GM06990 (cell line): ENCODE measurements around the gene ADGRG1.

Experiments used
- DNase-seq: peaks from one replicate; pipeline ENCODE4 v3.0.0-alpha.2; 2011; ENCODE audit not compliant: insufficient read length; ENCODE audit errors: extremely low read depth
- H3K27me3 ChIP-seq: replicated peaks from 2 replicates; pipeline ENCODE4 v1.6.0; 2011; ENCODE audit warnings: low read length; ENCODE audit not compliant: control insufficient read depth, insufficient read depth
- H3K36me3 ChIP-seq: 2 replicates; pipeline ENCODE4 v1.5.1; 2011; ENCODE audit warnings: low read length; ENCODE audit not compliant: control insufficient read depth, insufficient read depth
- H3K4me3 ChIP-seq: replicated peaks from 2 replicates; pipeline ENCODE4 v1.5.1; 2011; ENCODE audit warnings: low read depth, mild to moderate bottlenecking, control low read depth, low read length
- CTCF ChIP-seq: IDR thresholded peaks from 2 replicates; pipeline ENCODE4 v1.5.1; 2011; ENCODE audit warnings: low read length, control low read depth, mild to moderate bottlenecking, inconsistent platforms; ENCODE audit not compliant: insufficient read depth, poor library complexity, severe bottlenecking

ADGRG1 gene

GRCh38 chr16:57616241-57616640 is 12.2 kb upstream of the ADGRG1 start:
- TF ChIP-seq CTCF = no peak
- DNase-seq = no peak
- Histone ChIP-seq H3K4me3 (no peak overlapping the region), H3K27me3 (no peaks in the 10 kb centered on the region), H3K36me3 (no peaks in the 10 kb centered on the region)

GRCh38 chr16:57616876-57617275 is 11.6 kb upstream of the ADGRG1 start:
- TF ChIP-seq CTCF = no peak
- no peak overlapping the region for H3K4me3 ChIP-seq
- no peak for DNase-seq
- no peaks in the 10 kb centered on the region; the same call in 1 of the 2 replicates for H3K27me3 ChIP-seq
- no peaks in the 10 kb centered on the region for H3K36me3 ChIP-seq

- TF ChIP-seq CTCF = no peak
- Histone ChIP-seq H3K27me3 (no peaks in the 10 kb centered on the region; the same call in 1 of the 2 replicates), H3K4me3 (no peak overlapping the region), H3K36me3 (no peaks in the 10 kb centered on the region)
- no peak for DNase-seq
Measured at GRCh38 chr16:57617604-57618111, 10.8 kb upstream of the ADGRG1 start.

- TF ChIP-seq CTCF = no peak
- Histone ChIP-seq H3K4me3 (no peak overlapping the region), H3K27me3 (no peaks in the 10 kb centered on the region; the same call in 1 of the 2 replicates), H3K36me3 (no peaks in the 10 kb centered on the region)
- no peak for DNase-seq
Measured at GRCh38 chr16:57618296-57619132, 9.9 kb upstream of the ADGRG1 start.

- Histone ChIP-seq H3K36me3 (no peaks in the 10 kb centered on the region), H3K27me3 (no peaks in the 10 kb centered on the region; the same call in 1 of the 2 replicates), H3K4me3 (no peak overlapping the region)
- no peak for DNase-seq
- no peak for TF ChIP-seq CTCF
Measured at GRCh38 chr16:57619133-57619605, 9.3 kb upstream of the ADGRG1 start.
